Mucosa of descending colon (tissue), 3 donors: Measurements from ENCODE around the gene PIWIL1. TPM values are rescaled to one million over a fixed set of nuclear protein-coding genes. Genes with fewer than 3 reads are reported as not detected.

ENCODE experiments used
- ATAC-seq: fragments of 200-7000 bp; cut with Tn5 transposase; one replicate; pipeline ENCODE4 v1.9.1; 2020; ENCODE audit warnings: mild to moderate bottlenecking, moderate library complexity
- DNase-seq, 3 donors: peaks; one replicate each; pipeline ENCODE4 v3.0.0-alpha.2; 2020
- H3K36me3 ChIP-seq: fragments of 200-600 bp; one replicate; pipeline ENCODE4 v1.8.0; 2021; ENCODE audit warnings: low read depth, mild to moderate bottlenecking
- H3K4me1 ChIP-seq: fragments of 200-600 bp; one replicate; pipeline ENCODE4 v1.8.0; 2021; ENCODE audit warnings: low read depth, mild to moderate bottlenecking
- H3K4me3 ChIP-seq: fragments of 200-600 bp; one replicate; pipeline ENCODE4 v1.8.0; 2021; ENCODE audit warnings: mild to moderate bottlenecking
- H3K9me3 ChIP-seq: fragments of 200-600 bp; one replicate; pipeline ENCODE4 v1.8.0; 2021; ENCODE audit warnings: mild to moderate bottlenecking
- CTCF ChIP-seq: fragments of 200-600 bp; IDR thresholded peaks from one replicate; pipeline ENCODE4 v1.8.0; 2022; ENCODE audit warnings: antibody characterized with exemption, mild to moderate bottlenecking
- intact Hi-C, 2 donors: fragments of 100-400 bp; cut with DNase I in 1 of 2; cut with micrococcal nuclease in 1 of 2; formaldehyde crosslinking; loops; one replicate each; pipeline versions ENCODE4 v1.11.0 to v1.11.1; 2022; cut with DNase I, micrococcal nuclease
- total RNA-seq, 3 donors: library from RNA; stranded (reverse); fragmentation: NEBNext Ultra II Directional in 2 of 3; extraction: Animal tissue kit (Norgen Biotek cat#: 25700) in 2 of 3; gene quantifications; one replicate each; pipeline versions ENCODE4 v1.2.1 to v1.2.4, GENCODE V29; 2021 to 2023
- donor health status: DM: no; HTN: no; CAD: no; lungs with moderate emphysema.
- donor health status: DM: no; HTN: no; CAD: no.
- donor health status: DM: no; HTN: yes; CAD: no.

PIWIL1 gene
- total RNA-seq, 3 donors from 2014 or later = 0.23 TPM; not detected in 2

GRCh38 chr12:130372936-130373335 is 35.2 kb downstream of the PIWIL1 start:
- Histone ChIP-seq H3K9me3 (no peaks in the 10 kb centered on the region), H3K4me3 (no peak overlapping the region), H3K36me3 (no peaks in the 10 kb centered on the region), H3K4me1 (no peaks in the 10 kb centered on the region)
- intact Hi-C loops = no loop called here
- ATAC-seq (no peak), DNase-seq (no peak)
- no peak for TF ChIP-seq CTCF

- no peak for ATAC-seq
- no peak for TF ChIP-seq CTCF
- Histone ChIP-seq H3K4me3 (no peak overlapping the region), H3K36me3 (no peaks in the 10 kb centered on the region), H3K4me1 (no peaks in the 10 kb centered on the region), H3K9me3 (no peaks in the 10 kb centered on the region)
- intact Hi-C loops = no loop called here
- no peak for DNase-seq
Observed at GRCh38 chr12:130374083-130374482, 36.4 kb downstream of the PIWIL1 start.

- no peaks in the 10 kb centered on the region for H3K9me3 ChIP-seq
- no peaks in the 10 kb centered on the region for H3K4me1 ChIP-seq
- no peak overlapping the region for H3K4me3 ChIP-seq
- H3K36me3 ChIP-seq = no peaks in the 10 kb centered on the region
- intact Hi-C loops = no loop called here
- DNase-seq (no peak), ATAC-seq (no peak)
- no peak for TF ChIP-seq CTCF
Observed at GRCh38 chr12:130375296-130376287, 37.9 kb downstream of the PIWIL1 start.

GRCh38 chr12:130382818-130383217 is 45.1 kb downstream of the PIWIL1 start:
- no peak for TF ChIP-seq CTCF
- Histone ChIP-seq H3K9me3 (no peaks in the 10 kb centered on the region), H3K36me3 (no peaks in the 10 kb centered on the region), H3K4me3 (no peak overlapping the region), H3K4me1 (no peaks in the 10 kb centered on the region)
- ATAC-seq (no peak), DNase-seq (no peak)
- intact Hi-C loops = no loop called here

- ATAC-seq = no peak
- no peaks in the 10 kb centered on the region for H3K36me3 ChIP-seq
- no peak for TF ChIP-seq CTCF
Observed at GRCh38 chr12:130384234-130384633, 46.5 kb downstream of the PIWIL1 start.

More at GRCh38 chr12:130384234-130384633, 46.5 kb downstream of the PIWIL1 start:
- H3K4me3 ChIP-seq = no peak overlapping the region
- no peaks in the 10 kb centered on the region for H3K4me1 ChIP-seq
- no peaks in the 10 kb centered on the region for H3K9me3 ChIP-seq
- no peak for DNase-seq
- intact Hi-C loops = no loop called here
